GM06990 (cell line): Measurements from ENCODE around the gene GFOD1.

Experiments used
- DNase-seq: peaks from one replicate; pipeline ENCODE4 v3.0.0-alpha.2; 2011; ENCODE audit not compliant: insufficient read length; ENCODE audit errors: extremely low read depth
- H3K27me3 ChIP-seq: replicated peaks from 2 replicates; pipeline ENCODE4 v1.6.0; 2011; ENCODE audit warnings: low read length; ENCODE audit not compliant: control insufficient read depth, insufficient read depth
- H3K36me3 ChIP-seq: 2 replicates; pipeline ENCODE4 v1.5.1; 2011; ENCODE audit warnings: low read length; ENCODE audit not compliant: control insufficient read depth, insufficient read depth
- H3K4me3 ChIP-seq: replicated peaks from 2 replicates; pipeline ENCODE4 v1.5.1; 2011; ENCODE audit warnings: low read depth, mild to moderate bottlenecking, control low read depth, low read length
- TF ChIP-seq, protein P1 (sequence below): IDR thresholded peaks from 2 replicates; pipeline ENCODE4 v1.5.1; 2011; ENCODE audit warnings: low read length, control low read depth, mild to moderate bottlenecking, inconsistent platforms; ENCODE audit not compliant: insufficient read depth, poor library complexity, severe bottlenecking

The GFOD1 gene

GRCh38 chr6:13397359-13398068, 89.9 kb downstream of the GFOD1 start:
- no peak overlapping the region for H3K4me3 ChIP-seq
- peak; percentile 55 for DNase-seq
- H3K36me3 ChIP-seq: no peaks in the 10 kb centered on the region; the same call in 1 of the 2 replicates
- TF ChIP-seq, protein P1, sequence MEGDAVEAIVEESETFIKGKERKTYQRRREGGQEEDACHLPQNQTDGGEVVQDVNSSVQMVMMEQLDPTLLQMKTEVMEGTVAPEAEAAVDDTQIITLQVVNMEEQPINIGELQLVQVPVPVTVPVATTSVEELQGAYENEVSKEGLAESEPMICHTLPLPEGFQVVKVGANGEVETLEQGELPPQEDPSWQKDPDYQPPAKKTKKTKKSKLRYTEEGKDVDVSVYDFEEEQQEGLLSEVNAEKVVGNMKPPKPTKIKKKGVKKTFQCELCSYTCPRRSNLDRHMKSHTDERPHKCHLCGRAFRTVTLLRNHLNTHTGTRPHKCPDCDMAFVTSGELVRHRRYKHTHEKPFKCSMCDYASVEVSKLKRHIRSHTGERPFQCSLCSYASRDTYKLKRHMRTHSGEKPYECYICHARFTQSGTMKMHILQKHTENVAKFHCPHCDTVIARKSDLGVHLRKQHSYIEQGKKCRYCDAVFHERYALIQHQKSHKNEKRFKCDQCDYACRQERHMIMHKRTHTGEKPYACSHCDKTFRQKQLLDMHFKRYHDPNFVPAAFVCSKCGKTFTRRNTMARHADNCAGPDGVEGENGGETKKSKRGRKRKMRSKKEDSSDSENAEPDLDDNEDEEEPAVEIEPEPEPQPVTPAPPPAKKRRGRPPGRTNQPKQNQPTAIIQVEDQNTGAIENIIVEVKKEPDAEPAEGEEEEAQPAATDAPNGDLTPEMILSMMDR: no peak
- no peaks in the 10 kb centered on the region for H3K27me3 ChIP-seq

DNA sequence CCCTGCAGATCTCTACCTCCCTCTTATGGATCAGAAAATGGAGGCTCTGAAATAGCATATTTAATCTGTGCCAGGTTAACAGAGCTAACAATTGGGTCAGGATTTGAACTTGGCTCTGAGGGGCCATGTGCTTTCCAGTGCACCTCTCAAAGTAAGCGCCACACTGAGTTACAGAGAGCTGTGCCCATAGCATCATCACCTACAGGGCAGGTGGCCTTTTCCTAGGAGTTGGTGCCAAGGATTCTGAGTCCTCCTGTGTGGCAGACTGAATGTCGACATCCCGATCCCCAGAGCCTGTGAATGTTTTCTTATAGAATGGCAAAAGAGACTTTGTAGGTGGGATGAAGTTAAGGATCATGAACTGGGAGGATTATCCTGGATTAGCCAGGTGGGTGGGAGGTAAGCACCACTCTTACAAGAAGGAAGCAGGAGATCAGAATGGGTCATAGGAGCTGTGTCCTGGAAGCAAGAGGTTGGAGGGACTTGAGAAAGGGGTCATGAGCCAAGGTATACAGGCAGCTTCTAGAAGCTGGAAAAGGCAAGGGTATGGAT, 91.1 kb downstream of the GFOD1 start:
- no peak overlapping the region for H3K4me3 ChIP-seq
- TF ChIP-seq, protein P1: no peak
- no peak for DNase-seq
- no peaks in the 10 kb centered on the region for H3K27me3 ChIP-seq
- H3K36me3 ChIP-seq: no peaks in the 10 kb centered on the region; the same call in 1 of the 2 replicates

- Histone ChIP-seq H3K4me3 (no peak overlapping the region), H3K36me3 (no peaks in the 10 kb centered on the region; the same call in 1 of the 2 replicates), H3K27me3 (no peaks in the 10 kb centered on the region)
- TF ChIP-seq, protein P1: no peak
- DNase-seq: no peak
Observed at GRCh38 chr6:13395272-13396237, 91.8 kb downstream of the GFOD1 start.

- TF ChIP-seq, protein P1: no peak
- no peak for DNase-seq
- H3K36me3 ChIP-seq: no peaks in the 10 kb centered on the region; the same call in 1 of the 2 replicates
- no peak overlapping the region for H3K4me3 ChIP-seq
- no peaks in the 10 kb centered on the region for H3K27me3 ChIP-seq
Observed at GRCh38 chr6:13392462-13392861, 94.9 kb downstream of the GFOD1 start.

DNA sequence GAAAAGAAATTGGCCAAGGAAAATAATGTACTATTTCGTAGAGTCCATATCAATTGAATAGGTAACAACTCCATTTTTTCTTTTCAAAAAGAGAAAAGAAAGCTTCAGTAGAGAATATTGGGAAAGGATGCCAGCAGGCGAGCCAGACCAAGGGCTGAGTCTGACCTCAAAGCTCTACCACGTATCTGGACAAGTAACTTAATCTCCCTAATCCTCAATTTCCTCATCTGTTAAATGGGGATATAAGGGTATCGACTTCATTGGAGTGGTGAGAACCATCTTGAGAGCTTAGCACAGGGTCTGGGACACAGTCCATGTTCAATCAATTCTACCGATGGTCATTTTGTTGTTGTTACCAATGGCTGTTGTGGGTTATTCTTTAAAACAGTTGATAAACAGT, 95.9 kb downstream of the GFOD1 start:
- TF ChIP-seq, protein P1: no peak
- no peak for DNase-seq
- Histone ChIP-seq H3K36me3 (no peaks in the 10 kb centered on the region; the same call in 1 of the 2 replicates), H3K4me3 (no peak overlapping the region), H3K27me3 (no peaks in the 10 kb centered on the region)
